NT2/D1 (cell line): ENCODE measurements around the gene CFAP206.

ENCODE experiments used
- YY1 ChIP-seq: IDR thresholded peaks from 2 replicates; pipeline ENCODE4 v1.6.1; 2011; ENCODE audit not compliant: insufficient read length, insufficient read depth
- ZNF274 ChIP-seq: IDR thresholded peaks from 2 replicates; pipeline ENCODE4 v1.6.1; 2011; ENCODE audit warnings: mild to moderate bottlenecking, low read depth, low read length

DNA sequence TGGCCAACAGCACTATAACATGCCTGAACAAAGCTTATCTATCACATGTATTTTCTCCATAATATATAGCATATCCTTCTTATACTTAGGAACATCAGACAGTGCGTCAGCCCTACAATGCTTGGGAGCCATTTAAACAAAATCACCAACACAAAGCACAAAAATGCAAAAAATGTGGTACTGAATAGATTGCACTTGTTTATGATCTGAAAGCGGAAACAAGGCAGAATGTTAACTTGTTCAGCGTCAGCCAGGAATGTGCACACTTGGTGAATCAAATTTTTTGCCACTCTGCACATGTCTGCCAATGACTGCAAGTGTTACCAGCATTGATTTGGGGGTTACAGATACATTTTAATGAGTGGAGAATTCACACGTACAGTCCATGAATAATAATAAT is 79.8 kb downstream of the CFAP206 start:
- TF ChIP-seq ZNF274 (no peak), YY1 (no peak)
